H9 (cell line): ENCODE measurements around the gene TENM3. TPM values are rescaled to one million over a fixed set of nuclear protein-coding genes. Genes with fewer than 3 reads are reported as not detected.

Experiments used
- DNase-seq: peaks from one replicate; pipeline ENCODE4 v3.0.0-alpha.2; 2017
- H2AFZ ChIP-seq: one replicate; pipeline ENCODE4 v1.6.1; 2013; ENCODE audit warnings: mild to moderate bottlenecking, low read length, control low read depth, moderate library complexity
- H2AK5ac ChIP-seq: 2 replicates; pipeline ENCODE4 v1.6.1; 2013; ENCODE audit warnings: low read length, control low read depth, mixed read lengths; ENCODE audit not compliant: insufficient read length
- H2BK120ac ChIP-seq: one replicate; pipeline ENCODE4 v1.6.1; 2013; ENCODE audit warnings: low read depth, mild to moderate bottlenecking, low read length, control low read depth, inconsistent platforms; ENCODE audit not compliant: poor library complexity, severe bottlenecking
- H2BK12ac ChIP-seq: 2 replicates; pipeline ENCODE4 v1.6.1; 2013; ENCODE audit warnings: low read length, control low read depth, mixed read lengths, low read depth; ENCODE audit not compliant: insufficient read length
- H2BK15ac ChIP-seq: 2 replicates; pipeline ENCODE4 v1.6.1; 2013; ENCODE audit warnings: low read depth, low read length, control low read depth
- H2BK20ac ChIP-seq: one replicate; pipeline ENCODE4 v1.6.1; 2013; ENCODE audit warnings: low read depth, mild to moderate bottlenecking, low read length, control low read depth, inconsistent platforms; ENCODE audit not compliant: poor library complexity, severe bottlenecking
- H2BK5ac ChIP-seq: 2 replicates; pipeline ENCODE4 v1.6.1; 2013; ENCODE audit warnings: low read length, control low read depth, mixed read lengths; ENCODE audit not compliant: insufficient read length
- H3K14ac ChIP-seq: 2 replicates; pipeline ENCODE4 v1.6.1; 2013; ENCODE audit warnings: low read length, control low read depth; ENCODE audit not compliant: insufficient read depth
- H3K18ac ChIP-seq: 2 replicates; pipeline ENCODE4 v1.6.1; 2013; ENCODE audit warnings: low read depth, mild to moderate bottlenecking, mixed read lengths, low read length, control low read depth; ENCODE audit not compliant: insufficient read length
- H3K23ac ChIP-seq: 2 replicates; pipeline ENCODE4 v1.6.1; 2013; ENCODE audit warnings: low read length, control low read depth, mixed read lengths, low read depth; ENCODE audit not compliant: insufficient read length
- H3K23me2 ChIP-seq: 2 replicates; pipeline ENCODE4 v1.6.1; 2013; ENCODE audit warnings: low read depth, mild to moderate bottlenecking, mixed read lengths, low read length, control low read depth; ENCODE audit not compliant: insufficient read length, poor library complexity, severe bottlenecking
- H3K27ac ChIP-seq: 2 replicates; pipeline ENCODE4 v1.5.1; 2013; ENCODE audit warnings: low read length, control low read depth, mixed read lengths, low read depth; ENCODE audit not compliant: insufficient read length
- H3K27me3 ChIP-seq: 2 replicates; pipeline ENCODE4 v1.6.1; 2013; ENCODE audit warnings: low read length, control low read depth, inconsistent platforms; ENCODE audit not compliant: insufficient read depth
- H3K4ac ChIP-seq: 2 replicates; pipeline ENCODE4 v1.6.1; 2013; ENCODE audit warnings: low read depth, mild to moderate bottlenecking, control low read depth, inconsistent platforms, low read length, moderate library complexity
- H3K4me1 ChIP-seq: 2 replicates; pipeline ENCODE4 v1.6.1; 2013; ENCODE audit warnings: low read length, control low read depth, inconsistent platforms; ENCODE audit not compliant: insufficient read depth
- H3K4me2 ChIP-seq: 2 replicates; pipeline ENCODE4 v1.6.1; 2013; ENCODE audit warnings: low read length, control low read depth, mixed read lengths; ENCODE audit not compliant: insufficient read length, insufficient read depth
- H3K56ac ChIP-seq: 2 replicates; pipeline ENCODE4 v1.6.1; 2013; ENCODE audit warnings: low read depth, mild to moderate bottlenecking, mixed read lengths, low read length, control low read depth; ENCODE audit not compliant: insufficient read length
- H3K79me1 ChIP-seq: 2 replicates; pipeline ENCODE4 v1.6.1; 2013; ENCODE audit warnings: low read depth, mild to moderate bottlenecking, moderate library complexity, low read length, control low read depth, inconsistent platforms; ENCODE audit not compliant: insufficient read depth, poor library complexity, severe bottlenecking
- H3K79me2 ChIP-seq: 2 replicates; pipeline ENCODE4 v1.6.1; 2013; ENCODE audit warnings: low read length, control low read depth, inconsistent platforms; ENCODE audit not compliant: insufficient read depth
- H3K9ac ChIP-seq: 2 replicates; pipeline ENCODE4 v1.6.1; 2013; ENCODE audit warnings: low read length, control low read depth, mixed read lengths; ENCODE audit not compliant: insufficient read length; ENCODE audit errors: extremely low read depth
- H3K9me3 ChIP-seq: one replicate; pipeline ENCODE4 v1.6.1; 2013; ENCODE audit warnings: low read depth, low read length, inconsistent platforms; ENCODE audit not compliant: control insufficient read depth
- H3T11ph ChIP-seq: one replicate; pipeline ENCODE4 v1.6.1; 2013; ENCODE audit warnings: mild to moderate bottlenecking, low read length, control low read depth, inconsistent platforms
- H4K20me1 ChIP-seq: one replicate; pipeline ENCODE4 v1.6.1; 2013; ENCODE audit not compliant: control insufficient read depth, insufficient read length, insufficient read depth
- H4K5ac ChIP-seq: 2 replicates; pipeline ENCODE4 v1.6.1; 2013; ENCODE audit warnings: low read depth, mild to moderate bottlenecking, mixed read lengths, low read length, control low read depth; ENCODE audit not compliant: insufficient read length
- H4K8ac ChIP-seq: replicated peaks from 2 replicates; pipeline ENCODE4 v1.6.1; 2013; ENCODE audit warnings: low read length, control low read depth, mixed read lengths, low read depth; ENCODE audit not compliant: insufficient read length
- H4K91ac ChIP-seq: 2 replicates; pipeline ENCODE4 v1.6.1; 2013; ENCODE audit warnings: low read depth, mild to moderate bottlenecking, moderate library complexity, mixed read lengths, low read length, control low read depth; ENCODE audit not compliant: insufficient read length
- H3K27ac Mint-ChIP-seq, 3 experiments: 2 replicates in 2 of 3; 3 replicates in 1 of 3; pipeline ENCODE4 v1.8.0; 2020 to 2021; ENCODE audit warnings: mixed read lengths in 3 of 3, mild to moderate bottlenecking in 1 of 3, moderate library complexity in 1 of 3
- H3K27me3 Mint-ChIP-seq: 2 replicates; pipeline ENCODE4 v1.8.0; 2021; ENCODE audit warnings: low read depth, mild to moderate bottlenecking, moderate library complexity, mixed read lengths
- H3K36me3 Mint-ChIP-seq, 3 experiments: 2 replicates in 2 of 3; 3 replicates in 1 of 3; pipeline ENCODE4 v1.8.0; 2020 to 2021; ENCODE audit warnings: low read depth in 3 of 3, mixed read lengths in 3 of 3; ENCODE audit not compliant: insufficient read depth in 1 of 3
- H3K4me1 Mint-ChIP-seq, 2 experiments: 2 replicates each; pipeline ENCODE4 v1.8.0; 2020; ENCODE audit warnings: mixed read lengths in 2 of 2
- H3K4me3 Mint-ChIP-seq, 2 experiments: 2 replicates in 1 of 2; 3 replicates in 1 of 2; pipeline ENCODE4 v1.8.0; 2020 to 2021; ENCODE audit warnings: mild to moderate bottlenecking in 2 of 2, mixed read lengths in 2 of 2, moderate library complexity in 1 of 2
- H3K9me3 Mint-ChIP-seq, 2 experiments: 2 replicates in 1 of 2; 3 replicates in 1 of 2; pipeline ENCODE4 v1.8.0; 2020; ENCODE audit warnings: mild to moderate bottlenecking in 2 of 2, mixed read lengths in 2 of 2, moderate library complexity in 1 of 2
- CTCF ChIP-seq: fragments of 200-600 bp; sonication (generic); conservative IDR thresholded peaks from 3 replicates; pipeline ENCODE4 v1.8.0; 2021; ENCODE audit warnings: antibody characterized with exemption, mild to moderate bottlenecking
- WGBS: extraction: QIAGEN DNeasy Blood & Tissue Kit; methylation state at CpG from one replicate; pipeline ENCODE4 v1.1.7; 2013; ENCODE audit warnings: missing lambda C conversion rate, low lambda C conversion rate, mixed read lengths; ENCODE audit not compliant: insufficient read length; ENCODE audit errors: extremely low coverage; 5-methylcytosine and 5-hydroxymethylcytosine counted together
- total RNA-seq: library from RNA; stranded (reverse); gene quantifications from 2 replicates; pipeline ENCODE4 v1.2.1, GENCODE V29; 2021

Gene TENM3
- total RNA-seq, 1 experiment from 2014 or later = 49.6 TPM

GRCh38 chr4:182528819-182529218 is 285.6 kb downstream of the TENM3 start:
- WGBS = no CpG with 5 or more reads among the region's 8 CpGs
- Mint-ChIP-seq H3K27ac (peak overlapping the region in 2 of 3 experiments; percentile 16 to 54; a peak in 2 of 7 replicates), H3K9me3 (no peaks in the 10 kb centered on the region)

More at GRCh38 chr4:182528819-182529218, 285.6 kb downstream of the TENM3 start:
- no peak overlapping the region for H2AK5ac ChIP-seq
- H4K5ac ChIP-seq = no peak overlapping the region
- no peak overlapping the region for H3K27ac ChIP-seq
- H3K9ac ChIP-seq = no peak overlapping the region
- no peak overlapping the region for H3T11ph ChIP-seq
- no peak overlapping the region for H3K4me2 ChIP-seq
- no peak overlapping the region for H2BK120ac ChIP-seq
- no peaks in the 10 kb centered on the region for H3K9me3 ChIP-seq
- H2BK12ac ChIP-seq = no peak overlapping the region
- TF ChIP-seq CTCF = no peak
- H3K79me2 ChIP-seq = peaks cover 2% of the 10 kb centered on the region; the same call in 1 of the 2 replicates
- H3K36me3 Mint-ChIP-seq = no peaks in the 10 kb centered on the region; a peak in 1 of 7 replicates
- no peaks in the 10 kb centered on the region for H3K27me3 ChIP-seq
- H4K20me1 ChIP-seq = no peaks in the 10 kb centered on the region
- no peak for DNase-seq
- H2BK15ac ChIP-seq = no peak overlapping the region
- H3K27me3 Mint-ChIP-seq = no peaks in the 10 kb centered on the region
- H4K91ac ChIP-seq = no peak overlapping the region
- no peak overlapping the region for H4K8ac ChIP-seq
- no peak overlapping the region for H2AFZ ChIP-seq
- H3K4ac ChIP-seq = no peak overlapping the region
- H3K56ac ChIP-seq = no peak overlapping the region
- H3K4me3 Mint-ChIP-seq = no peak overlapping the region
- no peak overlapping the region for H2BK5ac ChIP-seq
- H3K4me1 ChIP-seq = peaks cover 12% of the 10 kb centered on the region; the same call in 1 of the 2 replicates
- no peaks in the 10 kb centered on the region for H3K23me2 ChIP-seq
- no peak overlapping the region for H2BK20ac ChIP-seq
- no peaks in the 10 kb centered on the region for H3K79me1 ChIP-seq
- H3K23ac ChIP-seq = no peak overlapping the region
- no peak overlapping the region for H3K14ac ChIP-seq
- H3K18ac ChIP-seq = no peak overlapping the region
- H3K4me1 Mint-ChIP-seq = peaks cover 38 to 39% of the 10 kb centered on the region in 2 experiments
